Measurements from ENCODE around the gene MAP1B.

MAP1B gene

DNA sequence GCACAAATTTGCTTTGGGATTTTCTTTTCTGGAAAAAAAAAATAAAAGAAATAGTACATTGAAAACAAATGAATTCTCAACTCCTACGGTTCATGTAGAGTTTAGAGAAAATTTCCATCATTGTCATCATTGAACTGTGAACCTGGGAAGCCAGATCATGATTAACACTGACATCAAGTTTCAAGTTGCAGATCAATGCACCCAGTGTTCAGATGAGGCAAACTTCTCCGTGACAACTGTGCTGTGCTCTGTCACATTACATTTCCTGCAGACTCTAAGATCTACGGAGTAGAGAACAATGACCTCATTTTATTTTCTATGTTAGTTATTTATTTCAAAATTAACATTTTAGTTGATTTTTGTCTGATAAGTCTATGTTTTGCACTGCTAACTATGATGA is 99.7 kb downstream of the MAP1B start:
- no peak for DNase-seq (ENCODE audit: low read depth)
- TF ChIP-seq, protein P1, sequence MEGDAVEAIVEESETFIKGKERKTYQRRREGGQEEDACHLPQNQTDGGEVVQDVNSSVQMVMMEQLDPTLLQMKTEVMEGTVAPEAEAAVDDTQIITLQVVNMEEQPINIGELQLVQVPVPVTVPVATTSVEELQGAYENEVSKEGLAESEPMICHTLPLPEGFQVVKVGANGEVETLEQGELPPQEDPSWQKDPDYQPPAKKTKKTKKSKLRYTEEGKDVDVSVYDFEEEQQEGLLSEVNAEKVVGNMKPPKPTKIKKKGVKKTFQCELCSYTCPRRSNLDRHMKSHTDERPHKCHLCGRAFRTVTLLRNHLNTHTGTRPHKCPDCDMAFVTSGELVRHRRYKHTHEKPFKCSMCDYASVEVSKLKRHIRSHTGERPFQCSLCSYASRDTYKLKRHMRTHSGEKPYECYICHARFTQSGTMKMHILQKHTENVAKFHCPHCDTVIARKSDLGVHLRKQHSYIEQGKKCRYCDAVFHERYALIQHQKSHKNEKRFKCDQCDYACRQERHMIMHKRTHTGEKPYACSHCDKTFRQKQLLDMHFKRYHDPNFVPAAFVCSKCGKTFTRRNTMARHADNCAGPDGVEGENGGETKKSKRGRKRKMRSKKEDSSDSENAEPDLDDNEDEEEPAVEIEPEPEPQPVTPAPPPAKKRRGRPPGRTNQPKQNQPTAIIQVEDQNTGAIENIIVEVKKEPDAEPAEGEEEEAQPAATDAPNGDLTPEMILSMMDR (conservative IDR thresholded peaks at IDR 0.05; ENCODE audit: low read length): no peak
- H3K4me3 ChIP-seq (ENCODE audit: low read length): no peak overlapping the region

DNA sequence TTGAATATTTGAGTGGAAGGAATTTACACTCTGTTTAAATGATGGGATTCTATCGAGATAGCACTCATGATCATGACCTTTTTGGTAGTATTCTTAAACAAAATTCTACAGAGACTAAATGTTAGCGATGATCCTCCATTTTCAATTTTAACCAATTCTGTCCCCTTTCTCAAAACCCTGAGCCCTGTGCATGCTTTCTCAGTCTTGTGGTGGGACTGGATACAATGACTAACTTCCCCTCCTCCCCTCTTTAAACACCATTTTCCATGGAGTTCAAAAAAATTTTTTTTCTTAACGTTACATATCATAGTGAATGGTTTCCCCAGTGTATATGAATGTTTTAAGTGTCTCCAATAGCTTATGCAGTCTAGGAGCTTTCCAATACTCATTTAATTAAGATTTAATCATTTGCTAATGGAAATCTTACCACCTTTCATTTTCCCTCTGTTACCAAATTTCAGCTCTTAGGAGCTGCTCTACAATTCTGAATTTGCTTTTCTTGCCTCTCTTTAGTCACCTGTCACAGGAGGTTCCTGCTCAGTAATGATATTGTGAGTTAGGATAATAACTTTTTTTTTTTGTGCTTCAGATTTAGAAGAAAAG is 101.2 kb downstream of the MAP1B start:
- no peak for DNase-seq (ENCODE audit: low read depth)
- TF ChIP-seq, protein P1 (conservative IDR thresholded peaks at IDR 0.05; ENCODE audit: low read length): no peak
- no peak overlapping the region for H3K4me3 ChIP-seq (ENCODE audit: low read length)

DNA sequence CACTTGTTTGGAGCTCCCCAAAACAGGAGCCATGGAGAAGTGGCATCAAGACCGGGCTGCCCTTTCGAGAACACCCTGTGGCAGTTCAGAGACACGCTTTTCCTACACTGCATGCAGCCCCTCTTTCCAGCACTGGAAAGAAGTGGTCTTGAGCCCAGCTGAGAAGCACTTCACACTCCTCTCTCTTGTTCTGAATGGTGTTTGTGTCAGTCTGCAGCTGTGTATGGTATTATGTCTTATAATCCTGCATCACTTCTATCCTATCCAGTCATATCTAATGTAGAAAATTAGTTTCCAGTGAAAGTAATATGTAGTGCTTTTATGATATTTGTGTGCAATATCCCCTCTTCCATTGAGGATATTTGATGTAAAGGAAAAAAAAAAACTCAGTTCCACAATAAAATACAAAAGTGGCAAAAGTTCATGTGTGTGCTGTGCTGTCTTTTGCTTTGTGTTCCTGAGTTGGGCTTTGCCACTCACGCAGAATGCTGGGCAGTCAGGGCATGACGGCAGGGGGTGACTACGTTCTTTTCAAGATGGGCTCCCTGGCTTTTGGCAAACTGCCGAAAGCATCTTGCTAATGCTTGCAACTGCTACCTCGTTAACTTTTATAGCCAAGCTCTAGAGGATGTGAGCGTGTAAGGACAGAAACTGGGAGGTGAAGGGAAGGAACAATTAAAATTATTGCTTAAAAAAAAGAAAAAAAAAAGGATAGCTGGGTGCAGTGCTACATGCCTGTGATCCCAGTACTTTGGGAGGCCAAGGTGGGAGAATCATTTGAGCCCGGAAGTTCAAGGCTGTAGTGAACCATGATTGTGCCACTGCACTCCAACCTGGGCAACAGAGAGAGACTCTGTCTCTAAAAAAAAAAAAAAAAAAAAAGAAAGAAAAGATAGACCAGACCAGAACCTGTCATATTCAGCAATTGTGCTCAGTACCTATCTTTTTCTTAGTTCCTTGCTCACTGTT is 102.2 kb downstream of the MAP1B start:
- peak; percentile 27 for DNase-seq (ENCODE audit: low read depth)
- H3K4me3 ChIP-seq (ENCODE audit: low read length): no peak overlapping the region
- TF ChIP-seq, protein P1 (conservative IDR thresholded peaks at IDR 0.05; ENCODE audit: low read length): no peak

DNA sequence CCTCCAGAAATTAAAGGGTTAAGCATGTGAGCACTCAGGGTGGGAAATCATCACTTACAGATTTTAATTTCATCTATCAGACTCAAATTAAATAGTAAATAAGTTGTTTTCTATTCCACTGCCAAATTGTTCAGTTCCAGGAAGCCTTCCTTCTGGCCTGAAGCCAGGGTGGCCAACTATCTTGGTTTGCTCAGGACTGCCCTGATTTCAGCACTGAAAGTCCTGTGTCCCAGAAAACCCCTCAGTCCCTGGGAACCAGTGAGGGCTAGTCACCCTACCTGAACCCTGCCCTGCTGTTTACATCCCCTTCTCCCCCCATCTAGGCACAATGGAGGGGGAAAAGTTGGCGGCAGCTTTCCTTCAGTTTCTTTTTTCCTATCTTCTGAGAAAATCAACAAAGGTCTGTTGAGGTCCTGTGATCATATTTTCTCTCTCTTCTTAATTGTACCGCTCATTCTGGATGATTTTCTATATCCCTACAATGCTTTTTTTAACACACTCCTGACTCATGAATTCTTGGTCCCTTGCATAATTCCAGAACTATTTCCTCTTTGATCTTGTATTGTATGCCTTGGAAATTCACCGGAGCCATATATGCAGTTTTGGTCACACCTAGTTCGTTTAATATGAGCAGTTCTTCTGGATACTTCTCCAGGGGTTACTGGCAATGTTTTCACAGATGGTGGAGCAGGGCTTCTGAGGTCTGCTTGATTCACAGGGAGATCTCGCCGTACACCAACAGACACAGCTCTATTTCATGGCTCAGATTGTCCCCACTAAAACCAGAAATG is 103.8 kb downstream of the MAP1B start:
- DNase-seq (ENCODE audit: low read depth): peak; percentile 69
- TF ChIP-seq, protein P1 (conservative IDR thresholded peaks at IDR 0.05; ENCODE audit: low read length): no peak
- peak overlapping the region; percentile 21 for H3K4me3 ChIP-seq (ENCODE audit: low read length)

DNA sequence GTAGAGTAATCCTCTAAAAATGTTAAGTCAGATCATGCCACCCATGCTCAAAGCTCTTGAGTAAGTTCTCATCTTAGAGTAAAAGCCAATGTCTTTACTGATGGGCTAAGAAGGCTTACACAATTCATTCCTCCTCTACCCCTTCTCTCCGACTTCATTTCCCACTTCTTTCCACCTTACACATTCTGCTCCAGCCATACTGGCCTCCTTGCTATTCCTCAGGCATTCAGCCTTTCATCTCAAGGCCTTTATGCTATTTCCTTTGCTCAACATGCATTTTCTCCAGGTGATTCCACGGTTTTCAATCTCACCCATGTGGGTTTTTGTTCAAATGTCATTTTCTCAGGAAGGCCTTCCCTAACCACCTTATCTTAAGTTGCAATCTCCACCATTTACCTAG is 104.9 kb downstream of the MAP1B start:
- no peak overlapping the region for H3K4me3 ChIP-seq (ENCODE audit: low read length)
- DNase-seq (ENCODE audit: low read depth): no peak
- TF ChIP-seq, protein P1 (conservative IDR thresholded peaks at IDR 0.05; ENCODE audit: low read length): no peak

DNA sequence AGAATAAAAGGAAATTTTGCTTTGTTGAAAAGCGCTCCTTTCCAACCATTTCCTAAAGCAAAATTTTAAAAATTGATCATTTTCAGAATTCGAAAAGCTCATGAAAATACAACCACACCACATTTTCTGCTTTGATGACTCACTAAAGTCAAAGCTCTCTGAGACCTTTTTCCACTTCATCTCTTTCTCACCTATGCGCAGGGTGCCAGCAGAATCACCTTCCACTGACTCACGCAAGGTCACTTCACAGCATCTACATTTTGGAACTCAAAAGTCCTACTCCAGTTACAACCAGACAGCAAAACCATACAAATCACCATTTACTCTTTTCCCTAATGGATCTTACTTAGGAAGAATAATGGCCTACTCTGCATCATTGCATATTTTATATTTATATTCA is 106.2 kb downstream of the MAP1B start:
- H3K4me3 ChIP-seq (ENCODE audit: low read length): no peak overlapping the region
- TF ChIP-seq, protein P1 (conservative IDR thresholded peaks at IDR 0.05; ENCODE audit: low read length): no peak
- DNase-seq (ENCODE audit: low read depth): no peak
